ENCODE data around the gene BBC3. TPM values are rescaled to one million over a fixed set of nuclear protein-coding genes. Genes with fewer than 3 reads are reported as not detected.

Gene BBC3
- total and polyA plus RNA-seq, 2 experiments from 2014 or later = 23.4 to 31.9 TPM

DNA sequence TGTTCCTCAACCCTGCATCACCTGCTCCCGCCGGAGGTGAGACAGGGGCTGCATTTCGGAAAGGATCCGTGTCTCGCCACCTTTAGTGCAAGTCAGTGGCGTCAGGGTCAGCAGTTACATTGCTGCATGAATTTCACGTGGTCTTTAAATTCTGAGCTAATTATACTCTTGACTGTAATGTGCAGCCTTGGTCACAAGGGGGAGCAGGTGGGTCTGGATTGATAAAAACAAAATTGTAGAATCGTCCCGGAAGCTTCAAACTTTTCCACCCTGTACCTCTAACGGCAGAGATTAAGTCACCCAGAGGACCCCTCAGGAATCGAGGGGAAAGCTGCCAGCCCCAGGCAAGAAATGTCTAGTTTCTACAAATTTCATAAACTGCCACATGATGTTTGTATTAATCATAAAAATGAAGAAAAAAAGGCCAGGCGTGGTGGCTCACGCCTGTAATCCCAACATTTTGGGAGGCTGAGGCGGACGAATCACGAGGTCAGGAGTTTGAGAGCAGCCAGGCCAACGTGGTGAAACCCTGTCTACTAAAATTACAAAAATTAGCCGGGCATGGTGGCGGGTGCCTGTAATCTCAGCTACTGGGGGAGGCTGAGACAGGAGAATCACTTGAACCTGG is 20.2 kb downstream of the BBC3 start:
- Histone ChIP-seq H4K20me1 (replicated peaks; ENCODE audit: insufficient read depth) (peaks cover 1% of the 10 kb centered on the region), H3K27me3 (ENCODE audit: insufficient read depth) (no peaks in the 10 kb centered on the region), H3K9me2 (ENCODE audit: insufficient read depth) (no peaks in the 10 kb centered on the region), H3K36me3 (ENCODE audit: insufficient read depth) (peaks cover 12% of the 10 kb centered on the region), H3K4me3 (no peak overlapping the region), H3K4me1 (ENCODE audit: insufficient read depth) (peaks cover 7% of the 10 kb centered on the region), H3K27ac (ENCODE audit: low read depth) (peak overlapping the region; percentile 89), H3K79me2 (replicated peaks; ENCODE audit: insufficient read depth) (no peaks in the 10 kb centered on the region), H2AFZ (no peak overlapping the region), H3F3A (replicated peaks; ENCODE audit: low read depth) (peaks cover 44% of the 10 kb centered on the region), H3K4me2 (no peak overlapping the region)
- TF ChIP-seq POLR2AphosphoS5 (IDR thresholded peaks at IDR 0.05; ENCODE audit: low read depth) = no peak
- TF ChIP-seq, protein P1, sequence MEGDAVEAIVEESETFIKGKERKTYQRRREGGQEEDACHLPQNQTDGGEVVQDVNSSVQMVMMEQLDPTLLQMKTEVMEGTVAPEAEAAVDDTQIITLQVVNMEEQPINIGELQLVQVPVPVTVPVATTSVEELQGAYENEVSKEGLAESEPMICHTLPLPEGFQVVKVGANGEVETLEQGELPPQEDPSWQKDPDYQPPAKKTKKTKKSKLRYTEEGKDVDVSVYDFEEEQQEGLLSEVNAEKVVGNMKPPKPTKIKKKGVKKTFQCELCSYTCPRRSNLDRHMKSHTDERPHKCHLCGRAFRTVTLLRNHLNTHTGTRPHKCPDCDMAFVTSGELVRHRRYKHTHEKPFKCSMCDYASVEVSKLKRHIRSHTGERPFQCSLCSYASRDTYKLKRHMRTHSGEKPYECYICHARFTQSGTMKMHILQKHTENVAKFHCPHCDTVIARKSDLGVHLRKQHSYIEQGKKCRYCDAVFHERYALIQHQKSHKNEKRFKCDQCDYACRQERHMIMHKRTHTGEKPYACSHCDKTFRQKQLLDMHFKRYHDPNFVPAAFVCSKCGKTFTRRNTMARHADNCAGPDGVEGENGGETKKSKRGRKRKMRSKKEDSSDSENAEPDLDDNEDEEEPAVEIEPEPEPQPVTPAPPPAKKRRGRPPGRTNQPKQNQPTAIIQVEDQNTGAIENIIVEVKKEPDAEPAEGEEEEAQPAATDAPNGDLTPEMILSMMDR (conservative IDR thresholded peaks at IDR 0.05; ENCODE audit: low read depth in 2 of 2) = peak; percentile 79 to 80
- TF ChIP-seq, protein P2, sequence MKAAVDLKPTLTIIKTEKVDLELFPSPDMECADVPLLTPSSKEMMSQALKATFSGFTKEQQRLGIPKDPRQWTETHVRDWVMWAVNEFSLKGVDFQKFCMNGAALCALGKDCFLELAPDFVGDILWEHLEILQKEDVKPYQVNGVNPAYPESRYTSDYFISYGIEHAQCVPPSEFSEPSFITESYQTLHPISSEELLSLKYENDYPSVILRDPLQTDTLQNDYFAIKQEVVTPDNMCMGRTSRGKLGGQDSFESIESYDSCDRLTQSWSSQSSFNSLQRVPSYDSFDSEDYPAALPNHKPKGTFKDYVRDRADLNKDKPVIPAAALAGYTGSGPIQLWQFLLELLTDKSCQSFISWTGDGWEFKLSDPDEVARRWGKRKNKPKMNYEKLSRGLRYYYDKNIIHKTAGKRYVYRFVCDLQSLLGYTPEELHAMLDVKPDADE (IDR thresholded peaks at IDR 0.05) = no peak
- no peak for TF ChIP-seq JUNB (IDR thresholded peaks at IDR 0.05; ENCODE audit: unreplicated experiment)
- TF ChIP-seq EZH2 (IDR thresholded peaks at IDR 0.05; ENCODE audit: low read depth, unreplicated experiment) = no peak
- 0 out of 2 replicates have a peak, but pooled peaks have one; percentile 14 for TF ChIP-seq CREB1 (CRISPR knock-in tag; IDR thresholded peaks at IDR 0.05; ENCODE audit: low read depth)
- TF ChIP-seq, protein P3, sequence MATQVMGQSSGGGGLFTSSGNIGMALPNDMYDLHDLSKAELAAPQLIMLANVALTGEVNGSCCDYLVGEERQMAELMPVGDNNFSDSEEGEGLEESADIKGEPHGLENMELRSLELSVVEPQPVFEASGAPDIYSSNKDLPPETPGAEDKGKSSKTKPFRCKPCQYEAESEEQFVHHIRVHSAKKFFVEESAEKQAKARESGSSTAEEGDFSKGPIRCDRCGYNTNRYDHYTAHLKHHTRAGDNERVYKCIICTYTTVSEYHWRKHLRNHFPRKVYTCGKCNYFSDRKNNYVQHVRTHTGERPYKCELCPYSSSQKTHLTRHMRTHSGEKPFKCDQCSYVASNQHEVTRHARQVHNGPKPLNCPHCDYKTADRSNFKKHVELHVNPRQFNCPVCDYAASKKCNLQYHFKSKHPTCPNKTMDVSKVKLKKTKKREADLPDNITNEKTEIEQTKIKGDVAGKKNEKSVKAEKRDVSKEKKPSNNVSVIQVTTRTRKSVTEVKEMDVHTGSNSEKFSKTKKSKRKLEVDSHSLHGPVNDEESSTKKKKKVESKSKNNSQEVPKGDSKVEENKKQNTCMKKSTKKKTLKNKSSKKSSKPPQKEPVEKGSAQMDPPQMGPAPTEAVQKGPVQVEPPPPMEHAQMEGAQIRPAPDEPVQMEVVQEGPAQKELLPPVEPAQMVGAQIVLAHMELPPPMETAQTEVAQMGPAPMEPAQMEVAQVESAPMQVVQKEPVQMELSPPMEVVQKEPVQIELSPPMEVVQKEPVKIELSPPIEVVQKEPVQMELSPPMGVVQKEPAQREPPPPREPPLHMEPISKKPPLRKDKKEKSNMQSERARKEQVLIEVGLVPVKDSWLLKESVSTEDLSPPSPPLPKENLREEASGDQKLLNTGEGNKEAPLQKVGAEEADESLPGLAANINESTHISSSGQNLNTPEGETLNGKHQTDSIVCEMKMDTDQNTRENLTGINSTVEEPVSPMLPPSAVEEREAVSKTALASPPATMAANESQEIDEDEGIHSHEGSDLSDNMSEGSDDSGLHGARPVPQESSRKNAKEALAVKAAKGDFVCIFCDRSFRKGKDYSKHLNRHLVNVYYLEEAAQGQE (IDR thresholded peaks at IDR 0.05; ENCODE audit: unreplicated experiment) = no peak
- no peak for TF ChIP-seq ZNF331 (CRISPR knock-in tag; IDR thresholded peaks at IDR 0.05; ENCODE audit: low read depth)
- no peak for TF ChIP-seq ZNF114 (CRISPR knock-in tag; IDR thresholded peaks at IDR 0.05)
- TF ChIP-seq STAT1 (IDR thresholded peaks at IDR 0.05; ENCODE audit: unreplicated experiment) = no peak
- TF ChIP-seq, protein P4, sequence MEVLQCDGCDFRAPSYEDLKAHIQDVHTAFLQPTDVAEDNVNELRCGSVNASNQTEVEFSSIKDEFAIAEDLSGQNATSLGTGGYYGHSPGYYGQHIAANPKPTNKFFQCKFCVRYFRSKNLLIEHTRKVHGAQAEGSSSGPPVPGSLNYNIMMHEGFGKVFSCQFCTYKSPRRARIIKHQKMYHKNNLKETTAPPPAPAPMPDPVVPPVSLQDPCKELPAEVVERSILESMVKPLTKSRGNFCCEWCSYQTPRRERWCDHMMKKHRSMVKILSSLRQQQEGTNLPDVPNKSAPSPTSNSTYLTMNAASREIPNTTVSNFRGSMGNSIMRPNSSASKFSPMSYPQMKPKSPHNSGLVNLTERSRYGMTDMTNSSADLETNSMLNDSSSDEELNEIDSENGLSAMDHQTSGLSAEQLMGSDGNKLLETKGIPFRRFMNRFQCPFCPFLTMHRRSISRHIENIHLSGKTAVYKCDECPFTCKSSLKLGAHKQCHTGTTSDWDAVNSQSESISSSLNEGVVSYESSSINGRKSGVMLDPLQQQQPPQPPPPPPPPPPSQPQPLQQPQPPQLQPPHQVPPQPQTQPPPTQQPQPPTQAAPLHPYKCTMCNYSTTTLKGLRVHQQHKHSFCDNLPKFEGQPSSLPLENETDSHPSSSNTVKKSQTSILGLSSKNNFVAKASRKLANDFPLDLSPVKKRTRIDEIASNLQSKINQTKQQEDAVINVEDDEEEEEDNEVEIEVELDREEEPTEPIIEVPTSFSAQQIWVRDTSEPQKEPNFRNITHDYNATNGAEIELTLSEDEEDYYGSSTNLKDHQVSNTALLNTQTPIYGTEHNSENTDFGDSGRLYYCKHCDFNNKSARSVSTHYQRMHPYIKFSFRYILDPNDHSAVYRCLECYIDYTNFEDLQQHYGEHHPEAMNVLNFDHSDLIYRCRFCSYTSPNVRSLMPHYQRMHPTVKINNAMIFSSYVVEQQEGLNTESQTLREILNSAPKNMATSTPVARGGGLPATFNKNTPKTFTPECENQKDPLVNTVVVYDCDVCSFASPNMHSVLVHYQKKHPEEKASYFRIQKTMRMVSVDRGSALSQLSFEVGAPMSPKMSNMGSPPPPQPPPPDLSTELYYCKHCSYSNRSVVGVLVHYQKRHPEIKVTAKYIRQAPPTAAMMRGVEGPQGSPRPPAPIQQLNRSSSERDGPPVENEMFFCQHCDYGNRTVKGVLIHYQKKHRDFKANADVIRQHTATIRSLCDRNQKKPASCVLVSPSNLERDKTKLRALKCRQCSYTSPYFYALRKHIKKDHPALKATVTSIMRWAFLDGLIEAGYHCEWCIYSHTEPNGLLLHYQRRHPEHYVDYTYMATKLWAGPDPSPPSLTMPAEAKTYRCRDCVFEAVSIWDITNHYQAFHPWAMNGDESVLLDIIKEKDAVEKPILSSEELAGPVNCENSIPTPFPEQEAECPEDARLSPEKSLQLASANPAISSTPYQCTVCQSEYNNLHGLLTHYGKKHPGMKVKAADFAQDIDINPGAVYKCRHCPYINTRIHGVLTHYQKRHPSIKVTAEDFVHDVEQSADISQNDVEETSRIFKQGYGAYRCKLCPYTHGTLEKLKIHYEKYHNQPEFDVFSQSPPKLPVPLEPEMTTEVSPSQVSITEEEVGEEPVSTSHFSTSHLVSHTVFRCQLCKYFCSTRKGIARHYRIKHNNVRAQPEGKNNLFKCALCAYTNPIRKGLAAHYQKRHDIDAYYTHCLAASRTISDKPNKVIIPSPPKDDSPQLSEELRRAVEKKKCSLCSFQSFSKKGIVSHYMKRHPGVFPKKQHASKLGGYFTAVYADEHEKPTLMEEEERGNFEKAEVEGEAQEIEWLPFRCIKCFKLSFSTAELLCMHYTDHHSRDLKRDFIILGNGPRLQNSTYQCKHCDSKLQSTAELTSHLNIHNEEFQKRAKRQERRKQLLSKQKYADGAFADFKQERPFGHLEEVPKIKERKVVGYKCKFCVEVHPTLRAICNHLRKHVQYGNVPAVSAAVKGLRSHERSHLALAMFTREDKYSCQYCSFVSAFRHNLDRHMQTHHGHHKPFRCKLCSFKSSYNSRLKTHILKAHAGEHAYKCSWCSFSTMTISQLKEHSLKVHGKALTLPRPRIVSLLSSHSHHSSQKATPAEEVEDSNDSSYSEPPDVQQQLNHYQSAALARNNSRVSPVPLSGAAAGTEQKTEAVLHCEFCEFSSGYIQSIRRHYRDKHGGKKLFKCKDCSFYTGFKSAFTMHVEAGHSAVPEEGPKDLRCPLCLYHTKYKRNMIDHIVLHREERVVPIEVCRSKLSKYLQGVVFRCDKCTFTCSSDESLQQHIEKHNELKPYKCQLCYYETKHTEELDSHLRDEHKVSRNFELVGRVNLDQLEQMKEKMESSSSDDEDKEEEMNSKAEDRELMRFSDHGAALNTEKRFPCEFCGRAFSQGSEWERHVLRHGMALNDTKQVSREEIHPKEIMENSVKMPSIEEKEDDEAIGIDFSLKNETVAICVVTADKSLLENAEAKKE (CRISPR knock-in tag; IDR thresholded peaks at IDR 0.05) = no peak
- no peak for TF ChIP-seq NANOG (IDR thresholded peaks at IDR 0.05; ENCODE audit: borderline replicate concordance)
- TF ChIP-seq EZH2phosphoT487 (IDR thresholded peaks at IDR 0.05; ENCODE audit: unreplicated experiment) = no peak
- Mint-ChIP-seq H3K4me3 (no peak overlapping the region; the same call in 2 of the 3 replicates), H3K36me3 (ENCODE audit: low read depth) (peaks cover 57% of the 10 kb centered on the region), H3K9me3 (no peaks in the 10 kb centered on the region; the same call in 2 of the 3 replicates), H3K4me1 (peaks cover 18% of the 10 kb centered on the region), H3K27me3 (ENCODE audit: insufficient read depth, low read depth, poor library complexity) (peaks cover 14% of the 10 kb centered on the region), H3K27ac (peak overlapping the region; percentile 98)
- DNase-seq (ENCODE audit: low spot score) (peak; percentile 94), ATAC-seq (peak; percentile 72)

Measured in GM23338 (cell line).